HCT116 (cell line): ENCODE measurements around the gene TMOD1.

Experiments used
- CTCF ChIP-seq, 3 experiments: fragments of 200-600 bp in 1 of 3; sonication (generic) in 1 of 3; IDR thresholded peaks in 2 of 3; conservative IDR thresholded peaks in 1 of 3; 2 replicates each; pipeline ENCODE4 v1.5.1; 2012 to 2017; ENCODE audit warnings: low read depth in 2 of 3, low read length in 2 of 3, antibody characterized with exemption in 1 of 3, borderline replicate concordance in 1 of 3, control low read depth in 1 of 3, mild to moderate bottlenecking in 1 of 3, mixed read lengths in 1 of 3, mixed run types in 1 of 3, moderate library complexity in 1 of 3; ENCODE audit not compliant: insufficient read depth in 1 of 3
- EZH2 ChIP-seq: fragments of 200-600 bp; sonication (generic); IDR thresholded peaks from 2 replicates; pipeline ENCODE4 v1.6.1; 2017; ENCODE audit warnings: antibody characterized with exemption, mixed run types
- POLR2AphosphoS5 ChIP-seq: IDR thresholded peaks from 2 replicates; pipeline ENCODE4 v1.6.1; 2011; ENCODE audit warnings: mild to moderate bottlenecking, low read depth, low read length, moderate library complexity
- REST ChIP-seq: IDR thresholded peaks from 2 replicates; pipeline ENCODE4 v1.6.1; 2012; ENCODE audit warnings: low read depth
- ZNF274 ChIP-seq: fragments of 200-500 bp; sonication (Bioruptor generic); IDR thresholded peaks from 2 replicates; pipeline ENCODE4 v1.6.1; 2014; ENCODE audit warnings: mild to moderate bottlenecking, low read depth, low read length, inconsistent platforms

- TF ChIP-seq ZNF274 (no peak), REST (no peak), EZH2 (no peak), CTCF (IDR thresholded peaks at IDR 0.05 in 2 of 3, conservative IDR thresholded peaks at IDR 0.05 in 1 of 3; ENCODE audit: borderline replicate concordance in 1 of 3, insufficient read depth in 1 of 3, low read depth in 2 of 3, low read length in 2 of 3) (no peak), POLR2AphosphoS5 (no peak)
Measured at GRCh38 chr9:97627624-97628023, 126.2 kb downstream of the TMOD1 start.
